HEK293 (cell line): ENCODE data around the gene RPIA.

Source experiments
- CTCF ChIA-PET: fragments of 350-600 bp; formaldehyde crosslinking; extraction: SDS; loops from one replicate; lab custom pipeline; 2021; ENCODE audit warnings: antibody characterized with exemption; lab: Yijun Ruan, JAX
- POLR2A ChIA-PET: fragments of 300-600 bp; formaldehyde crosslinking; extraction: SDS; loops from one replicate; lab custom pipeline; 2020; ENCODE audit warnings: antibody characterized with exemption, inconsistent platforms; lab: Yijun Ruan, JAX
- H3K27ac ChIP-seq: fragments of 200-500 bp; sonication (Bioruptor generic); 2 replicates; pipeline ENCODE4 v1.5.1; 2014; ENCODE audit warnings: low read depth, low read length, control low read depth, inconsistent platforms; ENCODE audit errors: extremely low read depth
- H3K36me3 ChIP-seq, 2 experiments: fragments of 200-500 bp in 1 of 2; sonication (Bioruptor generic) in 1 of 2; 1 replicate in 1 of 2; 2 replicates in 1 of 2; pipeline ENCODE4 v1.5.1; 2014 to 2017; ENCODE audit warnings: inconsistent platforms in 2 of 2, low read length in 2 of 2; ENCODE audit not compliant: control insufficient read depth in 2 of 2, insufficient read depth in 1 of 2
- H3K4me1 ChIP-seq: fragments of 200-500 bp; sonication (Bioruptor generic); 2 replicates; pipeline ENCODE4 v1.5.1; 2014; ENCODE audit warnings: mild to moderate bottlenecking, low read length, inconsistent platforms; ENCODE audit not compliant: control insufficient read depth, insufficient read depth
- H3K4me3 ChIP-seq: 2 replicates; pipeline ENCODE4 v1.5.1; 2011; ENCODE audit warnings: low read depth, mild to moderate bottlenecking, control low read depth, low read length, moderate library complexity
- H3K9me3 ChIP-seq: fragments of 200-500 bp; sonication (Bioruptor generic); 2 replicates; pipeline ENCODE4 v1.5.1; 2014; ENCODE audit warnings: low read depth, low read length, inconsistent platforms; ENCODE audit not compliant: control insufficient read depth, insufficient read depth
- BCL11A ChIP-seq: fragments of 450-650 bp; formaldehyde crosslinking; IDR thresholded peaks from 2 replicates; pipeline ENCODE4 v1.5.1; 2016; ENCODE audit warnings: low read depth, missing biosample characterization, missing genetic modification characterization
- MYNN ChIP-seq: fragments of 450-650 bp; formaldehyde crosslinking; IDR thresholded peaks from 2 replicates; pipeline ENCODE4 v1.5.1; 2016; ENCODE audit warnings: missing biosample characterization, missing genetic modification characterization, borderline replicate concordance
- ZNF112 ChIP-seq: fragments of 450-650 bp; formaldehyde crosslinking; IDR thresholded peaks from 2 replicates; pipeline ENCODE4 v1.5.0; 2017; ENCODE audit warnings: missing biosample characterization, missing genetic modification characterization
- ZNF19 ChIP-seq: fragments of 450-650 bp; formaldehyde crosslinking; IDR thresholded peaks from 2 replicates; pipeline ENCODE4; 2016; ENCODE audit warnings: missing biosample characterization, missing genetic modification characterization, low read depth
- ZNF561 ChIP-seq: fragments of 450-650 bp; IDR thresholded peaks from 2 replicates; pipeline ENCODE4 v1.5.1; 2018; ENCODE audit warnings: missing biosample characterization, missing genetic modification characterization, borderline replicate concordance
- TF ChIP-seq, protein P1 (sequence below): sonication (generic); formaldehyde crosslinking; IDR thresholded peaks from 2 replicates; pipeline ENCODE4 v1.8.1; 2022; ENCODE audit warnings: mild to moderate bottlenecking, moderate library complexity, missing genetic modification reagents
- TF ChIP-seq, protein P2 (sequence below): fragments of 450-650 bp; formaldehyde crosslinking; IDR thresholded peaks from 2 replicates; pipeline ENCODE4 v1.5.1; 2016; ENCODE audit warnings: missing biosample characterization, missing genetic modification characterization
- TF ChIP-seq, protein P3 (sequence below): fragments of 450-650 bp; formaldehyde crosslinking; IDR thresholded peaks from 2 replicates; pipeline ENCODE4 v1.5.1; 2016; ENCODE audit warnings: missing biosample characterization, missing genetic modification characterization
- TF ChIP-seq, protein P4 (sequence below): fragments of 450-650 bp; formaldehyde crosslinking; IDR thresholded peaks from 2 replicates; pipeline ENCODE4 v1.5.1; 2016; ENCODE audit warnings: missing biosample characterization, missing genetic modification characterization
- TF ChIP-seq, protein P5 (sequence below): fragments of 450-650 bp; formaldehyde crosslinking; IDR thresholded peaks from 2 replicates; pipeline ENCODE4 v1.5.1; 2017; ENCODE audit warnings: missing biosample characterization, mild to moderate bottlenecking, missing genetic modification characterization, moderate library complexity
- TF ChIP-seq, protein P6 (sequence below): fragments of 450-650 bp; formaldehyde crosslinking; IDR thresholded peaks from 2 replicates; pipeline ENCODE4 v1.5.1; 2017; ENCODE audit warnings: missing biosample characterization, missing genetic modification characterization

The RPIA gene

DNA sequence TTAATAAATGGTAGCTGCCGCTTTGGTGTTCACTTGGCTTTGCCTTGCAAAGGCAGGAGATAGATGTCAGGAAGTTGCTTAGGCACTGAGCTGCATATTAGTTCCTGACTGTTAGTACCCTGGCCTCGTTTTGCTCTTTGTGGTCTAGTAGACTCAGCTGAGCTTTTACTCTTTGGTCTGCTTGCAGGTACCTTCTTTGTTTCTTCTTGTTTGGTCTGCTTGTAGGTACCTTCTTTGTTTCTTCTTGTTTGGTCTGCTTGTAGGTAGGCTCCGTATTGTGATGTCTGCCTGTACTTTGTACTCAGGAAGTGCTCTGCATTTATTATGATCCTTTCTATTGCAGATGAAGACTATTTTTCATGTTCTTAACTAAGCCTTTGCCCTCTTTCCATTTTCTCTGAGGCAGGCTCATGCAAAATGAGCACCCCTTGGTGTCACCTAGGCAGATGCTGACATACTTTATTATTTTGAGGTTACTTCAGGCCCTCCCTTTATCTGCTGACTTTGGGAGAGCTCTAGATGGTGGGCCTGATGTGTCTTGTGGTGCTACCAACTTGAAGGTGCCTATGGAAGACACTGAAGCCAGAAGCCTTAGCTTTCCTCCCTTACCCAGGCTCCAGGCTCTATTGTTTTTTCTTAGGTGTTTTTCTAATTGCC, 6.0 kb downstream of the RPIA start:
- H3K9me3 ChIP-seq, result no peaks in the 10 kb centered on the region
- no peaks in the 10 kb centered on the region for H3K4me1 ChIP-seq
- no peak overlapping the region for H3K4me3 ChIP-seq
- no peak overlapping the region for H3K27ac ChIP-seq
- H3K36me3 ChIP-seq, result peaks cover 5 to 23% of the 10 kb centered on the region in 2 experiments; a peak in 2 of 3 replicates
- no peak for TF ChIP-seq ZNF19 (tag by site-specific recombination)
- TF ChIP-seq, protein P1, sequence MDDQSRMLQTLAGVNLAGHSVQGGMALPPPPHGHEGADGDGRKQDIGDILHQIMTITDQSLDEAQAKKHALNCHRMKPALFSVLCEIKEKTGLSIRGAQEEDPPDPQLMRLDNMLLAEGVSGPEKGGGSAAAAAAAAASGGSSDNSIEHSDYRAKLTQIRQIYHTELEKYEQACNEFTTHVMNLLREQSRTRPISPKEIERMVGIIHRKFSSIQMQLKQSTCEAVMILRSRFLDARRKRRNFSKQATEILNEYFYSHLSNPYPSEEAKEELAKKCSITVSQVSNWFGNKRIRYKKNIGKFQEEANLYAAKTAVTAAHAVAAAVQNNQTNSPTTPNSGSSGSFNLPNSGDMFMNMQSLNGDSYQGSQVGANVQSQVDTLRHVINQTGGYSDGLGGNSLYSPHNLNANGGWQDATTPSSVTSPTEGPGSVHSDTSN (CRISPR knock-in tag), result no peak
- no peak for TF ChIP-seq MYNN (tag by site-specific recombination)
- TF ChIP-seq BCL11A, result no peak
- TF ChIP-seq, protein P2, sequence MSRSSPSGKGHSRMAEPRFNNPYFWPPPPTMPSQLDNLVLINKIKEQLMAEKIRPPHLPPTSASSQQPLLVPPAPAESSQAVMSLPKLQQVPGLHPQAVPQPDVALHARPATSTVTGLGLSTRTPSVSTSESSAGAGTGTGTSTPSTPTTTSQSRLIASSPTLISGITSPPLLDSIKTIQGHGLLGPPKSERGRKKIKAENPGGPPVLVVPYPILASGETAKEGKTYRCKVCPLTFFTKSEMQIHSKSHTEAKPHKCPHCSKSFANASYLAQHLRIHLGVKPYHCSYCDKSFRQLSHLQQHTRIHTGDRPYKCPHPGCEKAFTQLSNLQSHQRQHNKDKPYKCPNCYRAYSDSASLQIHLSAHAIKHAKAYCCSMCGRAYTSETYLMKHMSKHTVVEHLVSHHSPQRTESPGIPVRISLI (tag by site-specific recombination), result no peak
- TF ChIP-seq, protein P3, sequence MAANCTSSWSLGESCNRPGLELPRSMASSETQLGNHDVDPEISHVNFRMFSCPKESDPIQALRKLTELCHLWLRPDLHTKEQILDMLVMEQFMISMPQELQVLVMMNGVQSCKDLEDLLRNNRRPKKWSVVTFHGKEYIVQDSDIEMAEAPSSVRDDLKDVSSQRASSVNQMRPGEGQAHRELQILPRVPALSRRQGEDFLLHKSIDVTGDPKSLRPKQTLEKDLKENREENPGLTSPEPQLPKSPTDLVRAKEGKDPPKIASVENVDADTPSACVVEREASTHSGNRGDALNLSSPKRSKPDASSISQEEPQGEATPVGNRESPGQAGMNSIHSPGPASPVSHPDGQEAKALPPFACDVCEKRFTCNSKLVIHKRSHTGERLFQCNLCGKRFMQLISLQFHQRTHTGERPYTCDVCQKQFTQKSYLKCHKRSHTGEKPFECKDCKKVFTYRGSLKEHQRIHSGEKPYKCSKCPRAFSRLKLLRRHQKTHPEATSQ (tag by site-specific recombination), result no peak
- TF ChIP-seq, protein P4, sequence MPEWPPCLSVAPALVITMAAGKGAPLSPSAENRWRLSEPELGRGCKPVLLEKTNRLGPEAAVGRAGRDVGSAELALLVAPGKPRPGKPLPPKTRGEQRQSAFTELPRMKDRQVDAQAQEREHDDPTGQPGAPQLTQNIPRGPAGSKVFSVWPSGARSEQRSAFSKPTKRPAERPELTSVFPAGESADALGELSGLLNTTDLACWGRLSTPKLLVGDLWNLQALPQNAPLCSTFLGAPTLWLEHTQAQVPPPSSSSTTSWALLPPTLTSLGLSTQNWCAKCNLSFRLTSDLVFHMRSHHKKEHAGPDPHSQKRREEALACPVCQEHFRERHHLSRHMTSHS (tag by site-specific recombination), result no peak
- TF ChIP-seq, protein P5, sequence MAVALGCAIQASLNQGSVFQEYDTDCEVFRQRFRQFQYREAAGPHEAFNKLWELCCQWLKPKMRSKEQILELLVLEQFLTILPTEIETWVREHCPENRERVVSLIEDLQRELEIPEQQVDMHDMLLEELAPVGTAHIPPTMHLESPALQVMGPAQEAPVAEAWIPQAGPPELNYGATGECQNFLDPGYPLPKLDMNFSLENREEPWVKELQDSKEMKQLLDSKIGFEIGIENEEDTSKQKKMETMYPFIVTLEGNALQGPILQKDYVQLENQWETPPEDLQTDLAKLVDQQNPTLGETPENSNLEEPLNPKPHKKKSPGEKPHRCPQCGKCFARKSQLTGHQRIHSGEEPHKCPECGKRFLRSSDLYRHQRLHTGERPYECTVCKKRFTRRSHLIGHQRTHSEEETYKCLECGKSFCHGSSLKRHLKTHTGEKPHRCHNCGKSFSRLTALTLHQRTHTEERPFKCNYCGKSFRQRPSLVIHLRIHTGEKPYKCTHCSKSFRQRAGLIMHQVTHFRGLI (tag by site-specific recombination), result no peak
- TF ChIP-seq, all 188 proteins: peak for 0
- CTCF ChIA-PET, result interaction anchor here (1.5 kb wide), 1 partner anchor 43 kb away, joined by 3 read pairs; no protein-coding TSS in a partner anchor
- POLR2A ChIA-PET, result no interaction called here

DNA sequence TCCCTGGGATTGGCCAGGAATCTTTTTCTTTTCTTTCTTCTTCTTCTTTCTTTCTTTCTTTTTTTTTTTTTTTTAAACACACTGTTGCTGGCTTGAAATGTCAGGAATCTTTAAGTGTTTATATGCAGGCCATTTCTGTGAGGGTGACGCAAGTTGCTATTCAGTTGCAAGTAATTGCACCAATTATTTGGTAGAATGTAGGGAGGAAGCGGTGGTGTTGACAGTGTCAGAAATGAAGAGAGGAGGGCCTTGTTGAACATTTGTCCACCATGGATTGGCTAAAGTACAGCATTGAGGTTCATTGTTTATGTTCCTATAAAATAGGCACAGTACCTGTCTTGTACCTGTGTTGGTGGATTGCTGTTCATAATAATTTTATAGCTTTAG, 6.5 kb downstream of the RPIA start:
- Histone ChIP-seq H3K27ac (no peak overlapping the region), H3K36me3 (peaks cover 5 to 29% of the 10 kb centered on the region in 2 experiments; a peak in 2 of 3 replicates), H3K4me3 (no peak overlapping the region), H3K9me3 (no peaks in the 10 kb centered on the region), H3K4me1 (no peaks in the 10 kb centered on the region)
- CTCF ChIA-PET, result interaction anchor here (0.8 to 1.5 kb wide), 2 partner anchors 28 to 42 kb away, joined by 3 to 5 read pairs; no protein-coding TSS in a partner anchor
- no peak for TF ChIP-seq ZNF561
- POLR2A ChIA-PET, result no interaction called here

DNA sequence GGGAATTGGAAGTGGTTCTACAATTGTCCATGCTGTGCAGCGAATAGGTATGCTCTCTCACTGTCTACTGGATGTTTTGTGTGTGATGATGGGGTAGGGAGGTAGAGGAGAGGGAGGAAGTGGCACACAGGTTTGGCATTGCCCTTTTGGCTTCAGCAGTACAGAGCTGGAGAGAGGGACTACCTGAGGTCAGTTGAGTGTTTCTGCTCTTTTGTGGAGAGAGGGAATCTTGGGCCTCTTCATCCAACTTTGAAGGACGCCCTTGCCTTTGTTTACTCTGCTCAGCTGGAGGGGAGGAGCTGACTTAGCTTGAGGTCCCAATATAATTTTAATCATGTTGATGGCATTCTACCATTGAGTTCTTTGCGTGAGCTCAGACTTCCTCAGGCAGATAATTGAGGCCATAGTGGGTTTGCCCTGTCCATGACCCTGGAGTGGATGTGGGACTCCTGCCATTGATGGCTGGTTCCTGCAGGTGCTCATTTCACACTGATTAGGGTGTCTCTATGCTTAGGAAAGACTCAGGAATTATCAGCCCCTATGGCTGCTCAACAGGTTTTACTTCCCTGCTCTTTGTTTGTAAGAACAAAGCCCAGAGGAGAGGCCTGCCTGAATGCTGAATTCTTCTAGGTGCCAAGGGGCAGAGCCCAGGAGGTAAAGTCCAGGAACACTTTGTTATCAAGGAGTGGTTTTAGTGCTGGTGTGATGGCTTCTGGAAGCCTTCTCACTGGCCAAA, 7.2 kb downstream of the RPIA start:
- no peak overlapping the region for H3K27ac ChIP-seq
- H3K4me1 ChIP-seq, result no peaks in the 10 kb centered on the region
- H3K4me3 ChIP-seq, result no peak overlapping the region
- peaks cover 5 to 33% of the 10 kb centered on the region in 2 experiments; a peak in 2 of 3 replicates for H3K36me3 ChIP-seq
- no peaks in the 10 kb centered on the region for H3K9me3 ChIP-seq
- TF ChIP-seq ZNF112 (tag by site-specific recombination), result no peak
- TF ChIP-seq, protein P6, sequence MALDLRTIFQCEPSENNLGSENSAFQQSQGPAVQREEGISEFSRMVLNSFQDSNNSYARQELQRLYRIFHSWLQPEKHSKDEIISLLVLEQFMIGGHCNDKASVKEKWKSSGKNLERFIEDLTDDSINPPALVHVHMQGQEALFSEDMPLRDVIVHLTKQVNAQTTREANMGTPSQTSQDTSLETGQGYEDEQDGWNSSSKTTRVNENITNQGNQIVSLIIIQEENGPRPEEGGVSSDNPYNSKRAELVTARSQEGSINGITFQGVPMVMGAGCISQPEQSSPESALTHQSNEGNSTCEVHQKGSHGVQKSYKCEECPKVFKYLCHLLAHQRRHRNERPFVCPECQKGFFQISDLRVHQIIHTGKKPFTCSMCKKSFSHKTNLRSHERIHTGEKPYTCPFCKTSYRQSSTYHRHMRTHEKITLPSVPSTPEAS (tag by site-specific recombination), result no peak
- ChIA-PET CTCF (interaction anchor here (0.8 to 1.5 kb wide), 3 partner anchors 29 to 244 kb away, joined by 3 to 5 read pairs (median 3); no protein-coding TSS in a partner anchor), POLR2A (no interaction called here)
